Keratinocyte (primary cell): ENCODE data around the gene ZNF862. TPM values are rescaled to one million over a fixed set of nuclear protein-coding genes. Genes with fewer than 3 reads are reported as not detected.
"Not testable (repeated sequence)": the region's sequence is repeated elsewhere in the genome, so short reads cannot be mapped to it uniquely, and the experiment has no call there.

Source experiments
- DNase-seq: peaks from one replicate; pipeline ENCODE4 v3.0.0-alpha.2; 2011; ENCODE audit warnings: low read depth, missing footprints, low spot score
- FAIRE-seq: peaks from 2 replicates; lab custom pipeline; 2011; peaks lifted over from hg19 to GRCh38; lab: Jason Lieb, UNC
- H2AFZ ChIP-seq: 2 replicates; pipeline ENCODE4 v1.6.0; 2012; ENCODE audit warnings: low read length, control low read depth, inconsistent platforms; ENCODE audit not compliant: control insufficient read depth
- H3K27ac ChIP-seq: 2 replicates; pipeline ENCODE4 v1.5.1; 2011; ENCODE audit warnings: low read length; ENCODE audit not compliant: control insufficient read depth, insufficient read depth
- H3K27me3 ChIP-seq: 3 replicates; pipeline ENCODE4 v1.6.0; 2011; ENCODE audit warnings: low read length; ENCODE audit not compliant: control insufficient read depth, insufficient read depth; ENCODE audit errors: extremely low read depth
- H3K36me3 ChIP-seq, 2 experiments: 2 replicates in 1 of 2; 3 replicates in 1 of 2; pipeline ENCODE4 v1.5.1; 2011; ENCODE audit warnings: low read length in 2 of 2, mild to moderate bottlenecking in 1 of 2; ENCODE audit not compliant: control insufficient read depth in 2 of 2, insufficient read depth in 2 of 2; ENCODE audit errors: extremely low read depth in 1 of 2
- H3K4me1 ChIP-seq: 3 replicates; pipeline ENCODE4 v1.5.1; 2011; ENCODE audit warnings: low read length; ENCODE audit not compliant: control insufficient read depth, insufficient read depth; ENCODE audit errors: extremely low read depth
- H3K4me2 ChIP-seq: 3 replicates; pipeline ENCODE4 v1.6.0; 2011; ENCODE audit warnings: low read depth, low read length; ENCODE audit not compliant: control insufficient read depth, insufficient read depth; ENCODE audit errors: extremely low read depth
- H3K4me3 ChIP-seq, 3 experiments: fragments of 200-600 bp in 1 of 3; sonication (generic) in 1 of 3; 2 replicates in 2 of 3; 3 replicates in 1 of 3; pipeline ENCODE4 v1.5.1; 2011 to 2016; ENCODE audit warnings: low read length in 3 of 3, mild to moderate bottlenecking in 3 of 3, control low read depth in 2 of 3, inconsistent platforms in 1 of 3, low read depth in 1 of 3, mixed read lengths in 1 of 3, mixed run types in 1 of 3, moderate library complexity in 1 of 3; ENCODE audit not compliant: control insufficient read depth in 2 of 3, insufficient read depth in 2 of 3; ENCODE audit errors: extremely low read depth in 1 of 3
- H3K79me2 ChIP-seq: 2 replicates; pipeline ENCODE4 v1.6.0; 2012; ENCODE audit warnings: low read length; ENCODE audit not compliant: control insufficient read depth, insufficient read depth
- H3K9ac ChIP-seq: 3 replicates; pipeline ENCODE4 v1.6.0; 2011; ENCODE audit warnings: low read length; ENCODE audit not compliant: control insufficient read depth, insufficient read depth; ENCODE audit errors: extremely low read depth
- H3K9me1 ChIP-seq: 3 replicates; pipeline ENCODE4 v1.6.0; 2011; ENCODE audit warnings: low read length; ENCODE audit not compliant: control insufficient read depth, insufficient read depth; ENCODE audit errors: extremely low read depth
- H3K9me3 ChIP-seq: 2 replicates; pipeline ENCODE4 v1.5.1; 2012; ENCODE audit warnings: low read depth, low read length; ENCODE audit not compliant: control insufficient read depth
- H4K20me1 ChIP-seq: 3 replicates; pipeline ENCODE4 v1.6.0; 2011; ENCODE audit warnings: low read length; ENCODE audit not compliant: control insufficient read depth, insufficient read depth; ENCODE audit errors: extremely low read depth
- CTCF ChIP-seq, 3 experiments: IDR thresholded peaks in 1 of 3; conservative IDR thresholded peaks in 1 of 3; optimal IDR thresholded peaks in 1 of 3; 2 replicates in 2 of 3; 3 replicates in 1 of 3; pipeline versions ENCODE3 to v1.5.1; 2011; ENCODE audit warnings: low read length in 3 of 3, mild to moderate bottlenecking in 3 of 3, moderate library complexity in 2 of 3, control low read depth in 1 of 3, inconsistent platforms in 1 of 3; ENCODE audit not compliant: insufficient read depth in 2 of 3; ENCODE audit errors: extremely low read depth in 1 of 3
- EZH2 ChIP-seq: IDR thresholded peaks from one replicate; pipeline ENCODE4 v1.6.1; 2012; ENCODE audit warnings: inconsistent platforms, mild to moderate bottlenecking, low read length, moderate library complexity
- dilution Hi-C: fragments of 300-500 bp; cut with MboI; formaldehyde crosslinking; loops from one replicate; pipeline ENCODE4 v1.7.0; 2020; ENCODE audit warnings: low sequenced_read_pairs; ENCODE audit not compliant: extremely low pct_ligation_motif_present
- polyA plus RNA-seq, 5 experiments: library from polyadenylated mRNA; depleted of rRNA in 3 of 5; stranded (reverse) in 3 of 5; stranded (forward) in 1 of 5; unstranded in 1 of 5; fragments of >200 nt; gene quantifications; 1 replicate in 1 of 5; 2 replicates in 3 of 5; 3 replicates in 1 of 5; pipeline versions ENCODE4 v1.2.1 to v1.2.3, GENCODE V29; 2011 to 2012; ENCODE audit warnings: missing spikeins in 2 of 5, low read depth in 1 of 5, low replicate concordance in 1 of 5

Gene ZNF862
- polyA plus RNA-seq, 1 donor (not counting 4 experiments of a cell fraction or from before 2014, with no cell fraction given), result 10.1 TPM

- no peak for FAIRE-seq
- Histone ChIP-seq H3K27me3 (no peaks in the 10 kb centered on the region), H2AFZ (no peak overlapping the region), H3K4me3 (no peak overlapping the region), H3K9ac (no peak overlapping the region), H3K9me1 (no peaks in the 10 kb centered on the region), H3K36me3 (no peaks in the 10 kb centered on the region), H3K9me3 (no peaks in the 10 kb centered on the region), H3K4me1 (no peaks in the 10 kb centered on the region), H3K79me2 (no peaks in the 10 kb centered on the region), H3K27ac (no peak overlapping the region), H4K20me1 (no peaks in the 10 kb centered on the region), H3K4me2 (no peak overlapping the region)
- DNase-seq, result no peak
- TF ChIP-seq CTCF (optimal IDR thresholded peaks at IDR 0.05 in 1 of 3, IDR thresholded peaks at IDR 0.05 in 1 of 3, conservative IDR thresholded peaks at IDR 0.05 in 1 of 3; ENCODE audit: extremely low read depth in 1 of 3, insufficient read depth in 2 of 3, low read length in 3 of 3), result no peak
- TF ChIP-seq EZH2, result no peak
- dilution Hi-C loops, result no loop called here
Observed at GRCh38 chr7:149827089-149827981, 10.8 kb upstream of the ZNF862 start.

- H3K27me3 ChIP-seq, result no peaks in the 10 kb centered on the region
- H3K9ac ChIP-seq, result no peak overlapping the region
- no peak for FAIRE-seq
- H3K36me3 ChIP-seq, result no peaks in the 10 kb centered on the region
- DNase-seq, result no peak
- H3K9me1 ChIP-seq, result no peaks in the 10 kb centered on the region
- H3K79me2 ChIP-seq, result no peaks in the 10 kb centered on the region
- H3K4me3 ChIP-seq, result no peak overlapping the region
- no peak overlapping the region for H3K27ac ChIP-seq
- no peak overlapping the region for H2AFZ ChIP-seq
- TF ChIP-seq CTCF (optimal IDR thresholded peaks at IDR 0.05 in 1 of 3, IDR thresholded peaks at IDR 0.05 in 1 of 3, conservative IDR thresholded peaks at IDR 0.05 in 1 of 3; ENCODE audit: extremely low read depth in 1 of 3, insufficient read depth in 2 of 3, low read length in 3 of 3), result no peak
- TF ChIP-seq EZH2, result no peak
- no peaks in the 10 kb centered on the region for H3K4me1 ChIP-seq
- H3K9me3 ChIP-seq, result no peaks in the 10 kb centered on the region
- H4K20me1 ChIP-seq, result no peaks in the 10 kb centered on the region
- dilution Hi-C loops, result no loop called here
- H3K4me2 ChIP-seq, result no peak overlapping the region
Observed at GRCh38 chr7:149828357-149829309, 9.5 kb upstream of the ZNF862 start.

- H3K9me3 ChIP-seq, H2AFZ ChIP-seq, H3K27me3 ChIP-seq, H4K20me1 ChIP-seq, H3K27ac ChIP-seq, DNase-seq, H3K9ac ChIP-seq, H3K36me3 ChIP-seq, FAIRE-seq, H3K79me2 ChIP-seq, H3K4me1 ChIP-seq, dilution Hi-C loops, H3K4me3 ChIP-seq, H3K9me1 ChIP-seq, H3K4me2 ChIP-seq: not testable (repeated sequence)
Observed at GRCh38 chr7:149830527-149830926, 7.6 kb upstream of the ZNF862 start.
